GM12801 (cell line): ENCODE results near the gene RBM19.

ENCODE experiments used
- TF ChIP-seq, protein P1 (sequence below): IDR thresholded peaks from one replicate; pipeline ENCODE4 v1.5.1; 2011; ENCODE audit warnings: control low read depth; ENCODE audit not compliant: insufficient read length; ENCODE audit errors: extremely low read depth

Gene RBM19

DNA sequence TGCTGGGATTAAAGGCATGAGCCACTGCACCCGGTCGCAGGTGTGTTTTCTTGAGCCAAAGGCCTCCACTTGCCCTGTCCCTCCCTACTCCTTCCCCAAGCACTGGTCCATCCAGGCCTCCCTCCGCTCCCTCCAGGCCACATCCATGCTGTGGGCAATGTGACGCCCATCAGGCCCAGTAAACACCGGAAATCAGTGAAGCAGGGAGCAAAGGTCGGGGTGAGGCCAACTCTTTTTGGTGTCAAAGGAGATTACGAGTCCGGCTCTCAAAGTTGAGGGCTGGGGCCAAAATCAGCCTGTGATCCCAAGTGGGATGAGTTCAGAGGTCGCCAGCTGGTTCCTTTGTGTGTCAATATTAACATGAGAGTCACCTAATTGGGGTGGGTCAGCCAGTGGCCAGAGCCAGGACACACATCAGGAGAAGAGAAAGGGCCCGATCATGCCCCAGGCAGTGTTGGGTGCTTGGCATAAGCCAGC, 195.7 kb downstream of the RBM19 start:
- TF ChIP-seq, protein P1, sequence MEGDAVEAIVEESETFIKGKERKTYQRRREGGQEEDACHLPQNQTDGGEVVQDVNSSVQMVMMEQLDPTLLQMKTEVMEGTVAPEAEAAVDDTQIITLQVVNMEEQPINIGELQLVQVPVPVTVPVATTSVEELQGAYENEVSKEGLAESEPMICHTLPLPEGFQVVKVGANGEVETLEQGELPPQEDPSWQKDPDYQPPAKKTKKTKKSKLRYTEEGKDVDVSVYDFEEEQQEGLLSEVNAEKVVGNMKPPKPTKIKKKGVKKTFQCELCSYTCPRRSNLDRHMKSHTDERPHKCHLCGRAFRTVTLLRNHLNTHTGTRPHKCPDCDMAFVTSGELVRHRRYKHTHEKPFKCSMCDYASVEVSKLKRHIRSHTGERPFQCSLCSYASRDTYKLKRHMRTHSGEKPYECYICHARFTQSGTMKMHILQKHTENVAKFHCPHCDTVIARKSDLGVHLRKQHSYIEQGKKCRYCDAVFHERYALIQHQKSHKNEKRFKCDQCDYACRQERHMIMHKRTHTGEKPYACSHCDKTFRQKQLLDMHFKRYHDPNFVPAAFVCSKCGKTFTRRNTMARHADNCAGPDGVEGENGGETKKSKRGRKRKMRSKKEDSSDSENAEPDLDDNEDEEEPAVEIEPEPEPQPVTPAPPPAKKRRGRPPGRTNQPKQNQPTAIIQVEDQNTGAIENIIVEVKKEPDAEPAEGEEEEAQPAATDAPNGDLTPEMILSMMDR = no peak

DNA sequence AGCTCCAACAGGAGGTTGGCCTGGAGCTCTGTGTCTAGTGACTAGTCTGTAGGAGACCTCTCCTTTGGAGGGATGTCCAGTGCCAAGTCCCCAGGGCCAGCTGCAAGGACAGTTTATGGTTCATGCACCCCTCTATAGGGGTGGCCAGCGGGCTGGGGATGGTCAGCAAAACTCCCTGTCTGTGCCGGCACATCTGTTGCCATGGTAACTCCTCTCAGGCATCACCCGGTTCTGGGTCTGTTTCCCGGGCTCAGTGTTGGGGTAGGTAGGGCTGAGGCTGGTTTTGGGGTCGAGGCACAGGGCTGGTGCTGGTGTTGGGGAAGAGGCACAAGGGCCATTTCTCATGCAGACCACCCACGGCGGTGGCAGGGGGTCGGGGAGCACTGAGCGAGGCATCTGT, 196.8 kb downstream of the RBM19 start:
- TF ChIP-seq, protein P1 = no peak

DNA sequence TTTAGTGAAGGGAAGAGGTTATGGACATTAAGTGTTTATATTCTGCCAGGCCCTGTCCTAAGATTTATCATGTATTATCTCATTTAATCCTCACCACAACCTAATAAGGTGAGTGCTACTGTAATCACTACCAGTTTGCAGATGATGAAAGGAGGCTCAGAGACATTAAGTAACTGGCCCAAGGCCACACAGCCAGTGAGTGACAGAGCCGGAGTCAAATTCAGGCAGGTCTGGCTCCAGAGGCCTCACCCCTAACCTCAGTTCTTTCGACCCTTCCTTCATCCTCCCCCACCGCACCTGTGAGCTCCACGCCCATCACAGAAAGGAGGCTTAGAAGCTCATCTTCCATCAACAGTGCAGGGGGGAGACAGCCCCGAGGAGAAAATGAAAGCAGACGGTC, 197.3 kb downstream of the RBM19 start:
- TF ChIP-seq, protein P1 = no peak

DNA sequence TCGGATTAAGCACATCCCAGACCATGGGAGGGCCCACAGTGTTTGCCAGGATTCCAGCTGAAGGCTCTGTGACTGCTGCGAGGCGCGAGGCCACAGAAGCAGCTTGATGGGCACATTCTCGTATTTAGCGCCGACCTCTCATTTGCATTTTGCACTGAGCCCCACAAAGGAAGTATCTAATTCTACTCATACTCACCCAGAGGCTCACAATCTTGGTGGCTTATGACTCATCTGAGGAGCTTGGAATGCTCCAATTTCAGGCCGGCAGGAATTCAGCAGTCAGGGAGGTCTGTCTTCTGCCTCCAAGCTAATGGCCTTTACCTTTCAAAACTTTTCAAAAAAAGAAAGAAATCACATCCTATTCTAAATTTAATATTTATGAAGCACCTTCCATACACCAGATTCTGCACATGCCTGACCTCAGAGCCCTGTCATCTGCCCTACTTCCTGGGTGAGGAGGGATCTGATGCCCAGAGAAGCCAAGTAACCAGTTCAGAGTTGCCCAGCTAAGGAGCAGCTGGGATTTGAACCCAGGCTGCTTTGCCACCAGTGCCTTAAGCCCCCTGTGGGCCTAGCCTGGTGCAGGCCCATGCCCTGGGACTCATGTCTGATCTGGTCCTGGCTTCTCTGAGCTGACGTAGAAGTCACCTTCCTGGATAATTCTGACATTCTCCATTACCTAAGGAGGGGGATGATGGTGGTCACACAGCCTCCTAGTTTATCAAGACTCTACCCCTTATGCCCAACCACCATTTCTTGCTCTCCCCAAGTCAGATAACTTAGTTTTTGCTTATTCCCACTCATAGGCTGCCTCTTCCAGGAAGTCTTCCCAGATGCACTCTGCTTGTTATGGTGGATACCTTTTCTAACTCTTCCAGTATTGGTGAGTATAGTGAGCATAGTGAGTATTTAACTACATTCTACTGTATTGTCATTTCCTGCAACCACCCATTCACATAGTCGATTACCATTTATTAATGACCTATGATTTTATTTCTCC, 198.9 kb downstream of the RBM19 start:
- TF ChIP-seq, protein P1 = no peak
